Measurements from ENCODE around the gene TBC1D2B.

DNA sequence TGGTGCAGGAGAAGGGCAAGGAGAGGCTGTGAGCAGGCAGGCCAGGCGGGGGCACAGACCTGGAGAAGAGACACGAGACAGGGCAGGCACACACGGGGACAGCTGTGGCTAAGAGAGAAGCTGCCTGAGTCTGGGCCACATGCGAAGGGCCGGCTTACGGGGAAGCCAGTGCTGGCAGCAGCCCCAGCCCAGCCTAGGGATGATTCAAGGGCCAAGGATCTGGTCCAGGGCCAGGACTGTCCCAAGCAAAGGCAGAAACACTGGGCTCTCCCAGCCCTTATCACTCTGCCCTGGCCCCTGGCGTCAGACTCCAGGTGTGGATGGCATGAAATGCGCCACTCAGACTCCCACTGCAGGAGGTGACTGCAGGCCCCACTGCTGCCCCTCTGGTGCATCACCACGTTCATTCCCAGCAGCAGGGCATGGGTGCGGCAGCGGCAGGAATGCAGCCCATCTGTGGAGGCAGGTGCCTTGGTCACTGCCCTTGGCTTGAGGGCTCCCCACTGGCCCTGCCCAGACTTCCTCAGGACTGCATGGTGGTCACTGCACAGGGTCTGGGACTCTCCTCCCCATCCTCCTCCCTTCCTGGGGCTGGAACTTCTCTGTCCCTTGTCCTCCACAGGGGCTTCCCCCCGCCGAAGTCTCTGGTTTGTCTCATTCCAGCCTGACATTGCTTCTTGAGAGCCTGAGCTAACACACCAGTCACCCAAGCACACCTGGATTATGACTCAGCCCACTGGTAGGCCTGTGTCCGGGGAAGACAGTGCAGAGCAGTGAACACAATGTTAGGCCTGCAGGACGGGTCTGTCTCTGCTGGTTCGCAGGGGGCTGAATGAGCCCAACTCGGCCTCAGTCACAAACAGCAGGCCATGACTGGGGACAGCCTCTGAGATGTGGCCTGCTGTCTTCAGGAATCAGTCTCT, 69.3 kb downstream of the TBC1D2B start:
- no peak for TF ChIP-seq ZNF133 (tag by site-specific recombination; IDR thresholded peaks at IDR 0.05)
- TF ChIP-seq, protein P1, sequence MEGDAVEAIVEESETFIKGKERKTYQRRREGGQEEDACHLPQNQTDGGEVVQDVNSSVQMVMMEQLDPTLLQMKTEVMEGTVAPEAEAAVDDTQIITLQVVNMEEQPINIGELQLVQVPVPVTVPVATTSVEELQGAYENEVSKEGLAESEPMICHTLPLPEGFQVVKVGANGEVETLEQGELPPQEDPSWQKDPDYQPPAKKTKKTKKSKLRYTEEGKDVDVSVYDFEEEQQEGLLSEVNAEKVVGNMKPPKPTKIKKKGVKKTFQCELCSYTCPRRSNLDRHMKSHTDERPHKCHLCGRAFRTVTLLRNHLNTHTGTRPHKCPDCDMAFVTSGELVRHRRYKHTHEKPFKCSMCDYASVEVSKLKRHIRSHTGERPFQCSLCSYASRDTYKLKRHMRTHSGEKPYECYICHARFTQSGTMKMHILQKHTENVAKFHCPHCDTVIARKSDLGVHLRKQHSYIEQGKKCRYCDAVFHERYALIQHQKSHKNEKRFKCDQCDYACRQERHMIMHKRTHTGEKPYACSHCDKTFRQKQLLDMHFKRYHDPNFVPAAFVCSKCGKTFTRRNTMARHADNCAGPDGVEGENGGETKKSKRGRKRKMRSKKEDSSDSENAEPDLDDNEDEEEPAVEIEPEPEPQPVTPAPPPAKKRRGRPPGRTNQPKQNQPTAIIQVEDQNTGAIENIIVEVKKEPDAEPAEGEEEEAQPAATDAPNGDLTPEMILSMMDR (tag by site-specific recombination; IDR thresholded peaks at IDR 0.05) = no peak
- no peak for TF ChIP-seq ZFP41 (tag by site-specific recombination; IDR thresholded peaks at IDR 0.05; ENCODE audit: borderline replicate concordance)
- no peak for TF ChIP-seq ZEB2 (tag by site-specific recombination; IDR thresholded peaks at IDR 0.05)
- TF ChIP-seq, protein P2, sequence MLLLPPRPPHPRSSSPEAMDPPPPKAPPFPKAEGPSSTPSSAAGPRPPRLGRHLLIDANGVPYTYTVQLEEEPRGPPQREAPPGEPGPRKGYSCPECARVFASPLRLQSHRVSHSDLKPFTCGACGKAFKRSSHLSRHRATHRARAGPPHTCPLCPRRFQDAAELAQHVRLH (tag by site-specific recombination; IDR thresholded peaks at IDR 0.05) = no peak
- no peak for TF ChIP-seq ZNF747 (tag by site-specific recombination; IDR thresholded peaks at IDR 0.05)
- no peak for TF ChIP-seq RBAK (tag by site-specific recombination; IDR thresholded peaks at IDR 0.05)
- TF ChIP-seq OSR2 (tag by site-specific recombination; IDR thresholded peaks at IDR 0.05) = no peak

Measured in HEK293 (cell line).